GM21515 (cell line): ENCODE data around the gene RINL.
"Not testable (repeated sequence)": the region's sequence is repeated elsewhere in the genome, so short reads cannot be mapped to it uniquely, and the experiment has no call there.

Experiments used
- ATAC-seq: cut with Tn5 transposase; IDR thresholded peaks from one replicate; pipeline ENCODE4 v1.9.1; 2021; ENCODE audit not compliant: unreplicated experiment

RINL gene

DNA sequence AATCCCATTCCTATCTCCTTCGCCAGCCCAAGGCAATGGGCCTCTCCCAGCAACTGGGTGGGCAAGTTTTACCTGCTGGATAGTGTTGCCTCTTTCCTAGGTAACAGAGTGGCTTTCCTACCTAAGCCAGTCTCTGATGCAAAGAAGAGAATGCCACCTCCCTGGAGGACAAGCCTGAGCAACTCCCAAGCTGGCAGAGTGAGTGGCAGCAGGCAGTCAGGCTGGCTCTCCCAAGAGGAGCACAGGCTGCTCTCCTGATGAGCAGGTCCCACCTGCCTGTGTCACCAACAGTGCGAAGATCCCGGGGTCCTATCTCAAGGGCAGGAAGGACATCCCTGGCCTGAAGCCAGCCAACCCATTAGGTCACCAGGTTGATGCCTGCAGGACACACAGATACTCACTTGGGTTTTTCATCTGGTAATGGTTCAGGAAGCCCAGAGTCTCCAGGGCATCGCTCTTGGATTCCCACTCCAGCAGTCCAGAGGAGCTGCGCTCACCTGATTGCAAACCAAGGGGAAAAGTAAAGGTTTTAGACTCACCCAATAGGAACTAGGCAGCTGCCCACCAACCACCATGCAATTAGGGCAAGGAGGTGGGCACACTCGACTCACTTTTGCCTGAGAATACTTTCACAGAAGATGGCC is 41.0 kb downstream of the RINL start:
- no peak for ATAC-seq

DNA sequence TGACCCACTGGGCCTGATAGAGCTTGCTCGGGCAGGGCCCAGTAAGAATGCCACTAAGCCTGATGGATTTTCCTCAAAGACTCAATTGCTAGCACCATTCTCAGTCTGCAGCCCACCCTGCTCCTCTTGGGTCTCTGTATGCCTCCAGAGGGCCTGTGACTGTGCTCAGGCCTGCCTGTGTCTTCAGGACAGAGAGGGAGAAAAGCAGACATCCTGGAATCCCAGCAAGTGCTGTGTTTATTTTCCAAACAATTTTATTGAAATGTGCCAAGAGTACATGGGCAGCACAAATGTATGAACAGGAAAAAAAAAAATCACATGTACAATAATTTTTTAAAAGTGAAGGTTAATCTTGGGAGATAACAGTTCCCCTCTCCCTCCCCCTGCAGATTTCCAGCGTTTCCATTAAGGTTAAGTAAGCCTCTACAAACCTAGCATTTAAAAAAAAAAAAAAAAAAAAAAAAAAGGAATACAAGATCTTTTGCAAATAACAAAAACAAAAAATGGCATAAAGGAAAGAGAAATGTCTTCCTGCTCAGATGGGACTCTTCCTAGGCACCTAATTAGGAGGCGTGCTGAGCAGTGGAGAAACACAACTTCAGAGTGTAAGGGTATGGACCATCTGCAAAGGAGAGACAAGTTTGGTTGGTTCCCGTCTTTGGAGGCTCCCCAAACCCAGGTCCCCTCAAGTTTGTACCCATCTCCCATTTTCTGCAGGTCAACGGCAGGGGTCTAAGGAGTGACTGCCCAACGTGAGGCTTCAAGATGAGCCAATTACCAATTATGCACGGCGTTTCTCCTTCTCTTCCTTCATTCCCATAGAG is 41.7 kb downstream of the RINL start:
- ATAC-seq = no peak

DNA sequence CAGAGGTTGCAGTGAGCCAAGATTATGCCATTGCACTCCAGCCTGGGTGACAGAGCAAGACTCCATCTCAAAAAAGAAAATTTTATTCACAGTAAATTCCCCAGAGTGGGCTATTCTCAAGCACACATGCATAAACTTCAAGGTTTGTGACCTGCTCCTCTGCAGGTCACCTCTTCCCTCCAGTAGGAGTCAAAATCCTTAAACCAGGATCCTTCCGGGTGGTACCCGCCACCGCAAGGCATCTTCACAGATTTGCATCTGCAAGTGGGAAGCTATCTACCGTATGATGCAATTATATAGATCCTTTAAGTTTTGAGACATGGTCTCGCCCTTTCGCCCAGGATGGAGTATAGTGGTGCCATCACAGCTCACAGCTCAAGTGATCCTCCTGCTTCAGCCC is 43.5 kb downstream of the RINL start:
- ATAC-seq = no peak

DNA sequence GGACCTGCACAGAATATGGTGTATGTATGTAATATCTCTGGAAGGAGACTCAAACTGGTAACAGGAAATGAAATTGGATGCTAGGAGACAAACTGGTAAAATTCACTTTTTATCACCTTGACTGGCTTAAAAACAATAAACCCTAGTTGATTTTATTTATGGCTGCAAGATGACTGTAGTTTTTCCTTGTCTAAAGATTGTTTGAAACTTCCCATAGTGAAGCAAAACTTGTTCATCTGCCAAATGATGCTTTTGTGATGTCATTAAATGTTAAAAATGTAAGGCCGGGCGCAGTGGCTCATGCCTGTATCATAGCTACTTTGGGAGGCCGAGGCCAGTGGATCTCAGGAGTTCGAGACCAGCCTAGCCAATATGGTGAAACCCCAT is 44.0 kb downstream of the RINL start:
- no peak for ATAC-seq

DNA sequence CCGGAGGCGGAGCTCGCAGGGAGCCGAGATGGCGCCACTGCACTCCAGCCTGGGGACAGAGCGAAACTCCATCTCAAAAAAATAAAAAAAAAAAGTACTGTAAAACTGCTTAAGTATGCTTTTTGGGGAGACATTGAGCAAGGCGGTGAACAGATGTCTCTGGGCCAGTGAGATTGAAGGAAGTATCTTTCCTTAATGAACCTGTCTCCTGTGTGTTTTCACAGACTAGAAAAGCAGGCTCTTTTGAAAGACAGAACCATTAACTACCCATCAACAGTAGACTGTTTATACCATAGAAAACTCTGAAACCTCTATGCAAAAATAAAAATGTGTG is 45.0 kb downstream of the RINL start:
- ATAC-seq = no peak

DNA sequence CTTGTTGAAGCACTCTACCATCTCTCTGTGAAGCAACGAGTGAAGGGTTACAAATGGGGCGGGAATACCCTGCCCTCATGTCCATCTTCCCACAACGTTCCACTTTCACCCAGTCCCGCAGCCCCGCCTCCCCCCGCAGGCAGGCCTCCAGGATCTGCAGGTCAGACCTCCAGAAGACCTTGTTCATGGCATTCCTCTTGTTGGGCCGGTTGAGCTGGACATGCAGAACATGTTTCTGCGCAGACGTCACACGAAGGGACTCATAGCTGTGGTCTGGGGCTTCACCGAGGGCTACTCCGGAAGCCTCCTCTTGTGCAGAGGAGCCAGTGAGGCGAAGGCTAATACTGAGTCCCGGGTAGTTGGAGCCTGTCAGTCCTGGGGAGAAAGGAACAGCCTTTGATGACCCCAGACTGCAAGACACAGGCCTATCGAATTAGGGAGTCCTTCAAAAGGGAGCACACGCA is 46.9 kb downstream of the RINL start:
- ATAC-seq = peak; percentile 33

DNA sequence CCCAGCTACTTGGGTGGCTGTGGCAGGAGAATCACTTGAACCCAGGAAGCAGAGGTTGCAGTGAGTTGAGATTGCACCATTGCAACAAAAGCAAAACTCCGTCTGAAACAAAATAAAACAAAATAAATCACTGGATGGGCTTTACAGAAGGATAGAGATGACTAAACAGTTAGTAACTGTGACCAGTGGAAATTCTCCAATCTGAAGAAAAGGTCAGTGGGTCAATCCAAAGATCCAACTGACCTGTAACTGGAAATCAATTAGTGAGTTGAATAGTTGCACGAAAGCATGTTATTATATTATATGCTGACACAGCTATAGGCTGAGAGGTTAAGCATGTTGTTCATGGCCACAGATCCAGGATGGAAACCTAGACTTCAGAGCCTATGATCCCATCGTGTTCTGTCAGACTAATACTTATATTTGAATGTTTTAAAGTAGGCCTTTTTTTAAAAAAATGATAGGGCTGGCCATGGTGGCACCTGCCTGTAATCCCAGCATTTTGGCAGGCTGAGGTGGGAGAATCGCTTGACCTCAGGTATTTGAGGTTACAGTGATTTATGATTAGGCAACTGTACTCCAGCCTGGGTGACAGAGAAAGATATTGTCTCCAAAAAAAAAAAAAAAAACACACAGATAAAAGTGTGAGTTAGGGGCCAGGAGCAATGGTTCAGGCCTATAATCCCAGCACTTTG is 47.9 kb downstream of the RINL start:
- ATAC-seq = no peak

DNA sequence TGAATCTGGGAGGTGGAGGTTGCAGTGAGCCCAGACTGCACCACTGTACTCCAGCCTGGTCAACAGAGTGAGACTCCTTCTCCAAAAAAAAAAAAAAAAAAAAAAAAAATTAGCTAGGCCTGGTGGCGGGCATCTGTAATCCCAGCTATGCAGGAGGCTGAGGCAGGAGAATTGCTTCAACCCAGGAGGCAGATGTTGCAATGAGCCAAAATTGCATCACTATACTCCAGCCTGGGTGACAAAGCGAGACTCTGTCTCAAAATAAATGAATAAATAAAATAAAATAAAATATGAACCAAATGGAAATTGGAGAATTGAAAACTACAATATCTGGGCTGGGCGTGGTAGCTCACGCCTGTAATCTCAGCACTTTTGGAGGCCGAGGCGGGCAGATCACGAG is 48.9 kb downstream of the RINL start:
- ATAC-seq = not testable (repeated sequence)

DNA sequence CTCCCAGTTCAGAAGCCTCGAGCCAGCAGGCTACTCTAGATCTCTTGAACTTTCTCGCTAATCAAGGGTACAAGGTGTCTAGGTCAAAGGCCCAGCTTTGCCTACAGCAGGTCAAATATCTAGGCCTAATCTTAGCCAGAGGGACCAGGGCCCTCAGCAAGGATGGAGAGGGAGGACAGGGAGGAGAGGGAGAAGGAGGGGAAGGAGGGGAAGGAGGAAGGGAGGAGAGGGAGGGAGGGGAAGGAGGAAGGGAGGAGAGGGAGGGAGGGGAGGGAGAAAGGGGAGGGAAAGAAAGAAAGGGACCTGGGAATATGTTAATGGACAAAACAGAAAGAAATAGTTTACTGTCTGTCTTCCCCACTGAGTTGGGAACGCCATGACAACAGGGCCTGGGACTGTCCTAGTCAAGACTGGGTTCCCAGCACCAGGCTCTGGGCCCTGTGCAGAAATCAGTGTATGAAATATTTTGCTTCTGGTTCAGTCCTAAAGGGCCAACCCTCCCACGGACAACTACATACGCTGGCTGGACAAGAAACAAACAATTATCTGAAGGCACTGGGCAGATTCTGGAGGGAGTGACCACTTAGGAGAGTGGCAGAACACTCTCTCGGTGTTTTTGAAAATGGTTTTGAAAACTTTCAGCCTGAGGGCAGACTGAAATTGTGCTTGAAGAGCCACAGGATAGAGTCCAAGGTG is 51.1 kb downstream of the RINL start:
- no peak for ATAC-seq

DNA sequence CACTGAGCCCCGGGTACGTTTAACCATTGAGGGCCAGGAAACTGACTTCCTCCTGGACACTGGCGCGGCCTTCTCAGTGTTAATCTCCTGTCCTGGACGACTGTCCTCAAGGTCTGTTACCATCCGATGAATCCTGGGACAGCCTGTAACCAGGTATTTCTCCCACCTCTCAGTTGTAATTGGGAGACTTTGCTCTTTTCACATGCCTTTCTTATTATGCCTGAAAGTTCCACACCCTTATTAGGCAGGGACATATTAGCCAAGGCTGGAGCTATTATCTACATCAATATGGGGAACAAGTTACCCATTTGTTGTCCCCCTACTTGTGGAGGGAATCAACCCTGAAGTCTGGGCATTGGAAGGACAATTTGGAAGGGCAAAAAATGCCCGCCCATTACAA is 52.1 kb downstream of the RINL start:
- ATAC-seq = not testable (repeated sequence)

DNA sequence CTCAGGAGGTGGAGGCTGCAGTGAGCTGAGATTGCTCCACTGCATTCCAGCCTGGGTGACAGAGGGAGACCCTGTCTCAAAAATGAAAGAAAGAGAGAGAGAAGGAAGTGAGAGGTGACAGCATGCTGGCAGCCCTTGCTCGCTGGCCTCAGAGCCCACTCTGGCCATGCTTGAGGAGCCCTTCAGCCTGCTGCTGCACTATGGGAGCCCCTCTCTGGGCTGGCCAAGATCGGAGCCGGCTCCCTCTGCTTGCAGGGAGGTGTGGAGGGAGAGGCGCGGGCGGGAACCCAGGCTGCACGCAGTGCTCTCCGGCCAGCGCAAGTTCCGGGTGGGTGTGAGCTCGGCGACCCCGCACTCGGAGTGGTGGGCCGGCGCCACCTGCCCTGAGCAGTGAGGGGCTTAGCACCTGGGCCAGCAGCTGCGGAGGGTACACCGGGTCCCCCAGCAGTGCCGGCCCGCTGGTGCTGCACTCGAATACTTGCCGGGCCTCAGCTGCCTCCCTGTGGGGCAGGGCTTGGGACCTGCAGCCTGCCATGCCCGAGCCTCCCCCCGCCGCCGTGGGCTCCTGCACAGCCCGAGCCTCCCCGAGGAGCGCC is 56.7 kb downstream of the RINL start:
- ATAC-seq = not testable (repeated sequence)

DNA sequence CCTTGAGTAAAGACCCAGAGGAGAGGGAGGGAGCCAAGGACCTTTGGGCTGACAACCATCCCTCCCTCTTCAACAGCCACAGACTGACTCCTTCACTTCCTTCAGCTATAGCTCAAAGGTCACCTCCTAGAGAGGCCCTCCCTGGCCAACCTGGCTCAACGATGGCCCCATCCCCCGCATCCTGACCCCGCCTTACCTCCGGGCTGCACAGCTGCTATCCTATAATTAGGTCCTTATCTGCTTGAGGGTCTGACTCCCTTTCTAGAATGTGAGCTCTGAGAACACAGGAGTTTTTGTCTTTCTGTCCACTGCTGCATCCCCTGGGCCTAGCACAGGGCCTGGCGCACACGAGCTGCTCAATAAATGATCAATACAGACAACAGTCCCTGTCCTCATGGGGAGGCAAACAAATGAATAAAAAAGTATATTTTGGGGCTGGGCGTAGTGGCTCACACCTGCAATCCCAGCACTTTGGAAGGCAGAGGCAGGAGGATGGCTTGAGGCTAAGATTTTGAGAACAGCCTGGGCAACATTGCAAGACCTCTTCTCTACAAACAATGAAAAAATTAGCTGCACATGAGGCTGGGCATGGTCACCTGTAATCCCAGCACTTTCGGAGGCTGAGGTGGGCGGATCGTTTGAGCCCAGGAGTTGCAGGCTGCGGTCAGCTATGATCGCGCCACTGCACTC is 58.7 kb downstream of the RINL start:
- ATAC-seq = no peak
